Stimulated activated CD4-positive, alpha-beta T cell treated with anti-CD3 and anti-CD28 coated beads, Interleukin-12 subunit alpha, Interleukin-12 subunit beta, amount 100 ng/mL, for 4 hours (primary cell): ENCODE data around the gene ARMH4.
A peak's percentile ranks its signal among the peaks of the same experiment; 100 is the strongest.

ENCODE experiments used
- DNase-seq: peaks from one replicate; pipeline ENCODE4 v3.0.0-alpha.2; 2020

Gene ARMH4

DNA sequence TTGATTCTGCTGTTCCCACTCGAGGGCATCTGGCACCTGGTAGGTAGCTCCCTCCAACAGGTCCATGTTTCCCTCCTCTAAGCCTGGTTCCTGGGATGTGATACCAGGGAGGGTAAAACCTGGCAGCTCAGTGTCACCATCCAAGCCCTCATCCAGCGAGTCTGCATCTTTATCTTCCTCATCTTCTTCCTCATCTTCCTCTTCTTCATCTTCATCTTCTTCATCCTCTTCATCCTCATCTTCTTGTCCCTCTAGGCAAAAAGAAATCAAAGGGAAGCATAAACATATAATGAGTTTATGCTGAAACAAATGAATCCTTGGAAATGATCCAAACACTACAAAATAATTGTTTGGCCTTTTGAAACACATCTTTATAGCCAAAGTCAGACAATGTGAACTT is 55.3 kb downstream of the ARMH4 start:
- DNase-seq, result no peak

DNA sequence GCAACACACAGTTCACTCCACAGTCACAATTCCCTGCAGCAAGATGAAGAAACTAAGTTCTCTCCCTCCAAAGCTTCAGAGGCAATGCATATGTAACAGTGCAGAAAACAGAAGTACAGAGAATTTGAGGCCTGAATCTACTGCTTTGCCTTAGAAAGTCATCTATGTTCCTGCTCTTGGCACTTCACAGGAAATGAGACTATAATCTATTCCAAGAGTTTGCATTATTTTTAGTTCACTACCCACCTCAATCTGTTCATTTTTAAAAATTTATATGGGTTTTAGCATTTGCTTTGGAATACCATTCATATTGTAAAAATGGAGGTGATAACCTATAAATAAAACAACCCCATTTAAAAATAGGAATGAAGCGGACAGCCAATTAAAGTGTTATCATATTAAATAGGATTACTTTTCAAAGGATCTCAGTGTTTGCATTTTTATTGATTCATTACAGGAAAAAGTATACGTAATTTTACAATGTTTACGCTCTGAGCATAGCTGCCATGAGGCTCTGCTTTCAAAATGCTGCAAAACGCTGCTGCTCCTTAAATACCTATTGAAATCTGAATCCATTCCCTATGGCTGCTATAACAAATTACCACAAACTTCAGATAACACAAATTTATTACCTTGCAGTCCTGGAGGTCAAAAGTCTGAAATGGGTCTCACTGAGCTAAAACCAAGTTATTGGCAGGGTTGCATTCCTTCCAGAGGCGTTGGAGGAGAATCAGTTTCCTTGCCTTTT is 60.0 kb downstream of the ARMH4 start:
- DNase-seq, result no peak

DNA sequence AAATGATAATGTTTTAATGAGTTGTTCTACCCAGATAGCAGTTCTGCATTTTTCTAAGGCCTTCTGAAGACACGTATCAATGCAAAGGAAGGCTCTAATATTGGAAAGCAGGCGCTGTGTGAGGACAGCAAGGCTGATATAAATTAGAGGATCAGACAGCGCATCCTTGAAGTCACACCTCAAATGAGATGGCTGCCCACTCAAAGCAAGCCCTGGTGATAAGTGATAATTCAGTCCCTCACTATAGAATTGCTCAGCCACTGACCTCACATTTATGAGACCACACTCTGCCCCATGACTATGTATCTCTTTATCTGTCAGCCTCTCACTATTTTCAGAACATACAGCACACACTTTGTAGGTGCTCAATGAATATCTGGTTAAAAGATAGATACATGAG is 62.4 kb downstream of the ARMH4 start:
- DNase-seq, result no peak

DNA sequence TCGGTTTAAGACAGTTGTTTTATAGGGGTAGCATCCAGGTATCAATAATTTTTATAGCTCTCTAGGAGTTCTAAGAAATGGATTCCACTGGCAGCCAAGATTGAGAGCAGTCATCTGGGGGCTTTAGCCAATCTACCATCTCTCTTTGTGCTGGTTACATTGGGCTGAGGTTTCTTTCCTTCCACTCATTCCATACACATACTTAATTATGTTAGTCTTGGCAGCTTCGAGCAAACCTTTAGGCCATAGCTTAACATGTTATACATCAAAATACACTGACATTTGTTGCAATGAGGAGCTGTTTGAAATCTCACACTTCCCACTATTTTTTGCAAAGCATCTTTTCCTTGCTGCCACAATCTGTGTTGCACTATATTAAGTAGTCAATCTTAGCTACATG is 63.1 kb downstream of the ARMH4 start:
- no peak for DNase-seq

DNA sequence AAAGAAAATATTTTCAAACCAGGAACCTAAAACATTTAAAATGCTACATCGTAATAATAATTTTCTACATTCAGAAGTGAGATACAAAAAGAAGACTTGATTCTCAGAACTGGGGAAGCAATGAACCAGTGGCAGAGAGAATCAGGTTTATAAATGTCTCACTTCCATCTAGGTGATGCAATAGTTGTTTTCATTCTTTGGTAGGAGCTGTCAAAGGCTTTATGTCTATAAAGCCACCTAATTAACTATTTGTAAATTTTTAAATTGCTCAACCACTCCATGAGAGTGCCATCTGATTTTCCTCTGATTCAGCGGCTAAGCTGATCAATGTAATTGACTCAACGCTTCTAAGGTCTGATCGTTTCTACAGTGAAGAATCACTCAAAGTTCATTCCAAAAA is 66.1 kb downstream of the ARMH4 start:
- no peak for DNase-seq

DNA sequence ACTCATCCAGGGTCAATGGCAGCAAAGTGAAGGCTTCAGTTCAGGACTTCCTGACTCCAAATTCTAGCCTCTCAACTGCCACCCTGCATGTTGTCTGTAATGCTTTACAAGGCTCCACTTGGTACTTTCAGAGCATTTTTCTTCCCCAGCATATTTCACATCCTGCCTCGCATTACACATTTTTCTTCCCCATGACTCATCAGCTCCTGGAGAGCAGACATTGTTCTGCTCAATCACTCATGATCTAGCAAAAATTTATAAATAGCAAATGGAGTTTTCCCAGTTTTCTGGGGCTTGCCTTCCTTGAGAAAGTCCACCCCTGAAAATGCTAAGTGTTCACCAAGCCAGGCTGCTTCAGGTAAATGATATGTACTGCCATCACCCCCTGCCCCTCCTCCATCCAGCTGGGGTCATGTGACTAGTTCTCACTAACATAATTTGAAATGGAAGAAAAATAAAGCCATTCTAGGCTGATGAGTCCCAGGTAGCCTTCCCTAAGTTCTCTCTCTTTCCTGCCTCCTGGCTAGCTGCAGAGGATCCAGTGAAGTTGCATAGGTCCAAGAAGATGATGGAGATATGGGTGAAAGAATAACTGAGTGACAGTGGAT is 69.4 kb downstream of the ARMH4 start:
- no peak for DNase-seq

DNA sequence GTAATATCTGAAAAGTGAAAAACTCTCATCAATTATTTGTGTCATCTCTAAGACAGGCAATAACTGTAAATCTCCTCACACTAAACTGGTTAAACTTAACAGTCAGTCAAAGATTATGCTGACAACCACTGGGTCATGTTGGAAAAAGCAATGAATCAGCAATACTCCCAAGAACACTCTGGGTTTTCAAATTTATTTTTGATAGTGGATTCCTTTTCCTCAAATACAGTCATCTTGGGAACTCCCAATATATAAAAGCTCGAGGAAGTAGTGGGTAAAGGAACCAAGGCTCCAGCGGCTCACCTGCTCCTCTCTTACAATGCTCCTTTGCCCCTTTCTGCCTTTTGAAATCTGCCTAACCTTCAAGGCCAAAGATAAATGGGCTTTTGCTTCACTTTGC is 70.0 kb downstream of the ARMH4 start:
- no peak for DNase-seq

DNA sequence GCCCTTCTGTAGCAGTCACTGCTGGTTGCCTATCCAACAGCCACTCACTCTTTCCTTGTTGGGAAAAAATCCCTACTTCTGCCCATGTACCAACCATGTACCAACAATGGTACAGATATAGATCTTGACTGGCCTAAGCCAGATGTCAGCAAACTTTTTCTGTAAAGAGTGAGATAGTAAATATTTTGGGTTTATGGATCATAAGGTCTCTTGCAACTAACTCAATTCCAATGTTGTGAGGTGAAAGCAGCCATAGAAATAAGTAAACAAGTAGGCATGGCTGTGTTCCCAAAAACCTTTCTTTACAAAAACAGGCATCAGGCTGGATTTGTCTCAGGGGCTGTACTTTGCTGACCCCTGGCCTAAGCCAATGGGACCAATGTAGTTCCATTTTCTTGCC is 73.5 kb downstream of the ARMH4 start:
- no peak for DNase-seq

DNA sequence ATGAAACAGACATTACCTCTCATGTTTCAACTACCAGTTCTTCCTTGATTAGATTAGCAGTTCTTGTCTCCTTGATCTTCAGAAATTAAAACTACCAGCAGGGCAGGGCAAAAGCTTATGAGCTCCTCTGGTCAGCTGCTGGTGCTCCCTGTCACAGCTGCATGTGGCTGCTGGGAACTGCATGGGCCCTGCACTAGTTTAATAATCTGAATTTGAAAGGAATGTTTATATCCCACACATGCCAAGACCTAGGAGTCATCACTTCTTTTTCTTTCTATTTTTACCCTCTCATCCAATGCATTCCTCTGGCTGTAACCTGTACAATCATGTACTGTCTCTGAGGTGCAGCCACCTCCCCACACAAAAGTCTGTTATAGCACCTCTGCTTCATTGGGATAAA is 73.9 kb downstream of the ARMH4 start:
- DNase-seq, result no peak

DNA sequence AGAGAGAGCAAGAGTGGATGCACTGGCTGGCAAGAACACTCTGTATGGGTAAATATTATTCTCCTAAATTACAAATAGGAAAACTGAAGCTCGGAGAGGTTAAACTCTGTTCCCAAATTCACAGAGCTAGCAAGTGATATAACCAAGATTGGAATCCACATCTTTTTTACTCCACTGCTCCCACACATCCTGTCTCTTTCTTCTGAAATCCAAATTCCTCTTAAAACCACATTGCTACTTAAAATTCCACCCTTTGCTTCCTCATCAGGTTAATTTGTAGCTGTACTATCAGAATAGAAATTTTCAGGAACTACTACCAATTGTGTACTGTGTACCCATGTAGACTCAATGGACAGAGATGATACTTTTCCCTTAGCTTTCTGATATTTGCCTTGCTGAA is 74.4 kb downstream of the ARMH4 start:
- no peak for DNase-seq

DNA sequence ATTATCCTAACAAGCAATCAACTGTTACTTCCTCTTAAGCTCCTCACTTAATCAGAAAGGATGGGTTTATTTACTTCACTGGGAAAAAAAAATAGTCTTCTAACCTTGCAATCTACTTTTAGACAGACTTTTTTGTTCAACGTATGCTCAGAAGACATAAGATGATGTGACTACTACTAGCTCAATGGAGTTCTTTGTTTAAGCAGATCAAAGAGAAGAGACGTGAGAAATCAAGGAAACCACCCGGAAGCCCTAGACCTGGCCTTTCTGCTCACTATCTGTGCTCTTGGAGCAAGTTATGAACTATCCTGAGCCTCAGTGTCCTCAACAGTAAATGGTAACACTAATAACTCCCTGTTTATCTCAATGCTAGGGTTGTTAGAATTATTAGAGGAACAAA is 78.5 kb downstream of the ARMH4 start:
- DNase-seq, result no peak

DNA sequence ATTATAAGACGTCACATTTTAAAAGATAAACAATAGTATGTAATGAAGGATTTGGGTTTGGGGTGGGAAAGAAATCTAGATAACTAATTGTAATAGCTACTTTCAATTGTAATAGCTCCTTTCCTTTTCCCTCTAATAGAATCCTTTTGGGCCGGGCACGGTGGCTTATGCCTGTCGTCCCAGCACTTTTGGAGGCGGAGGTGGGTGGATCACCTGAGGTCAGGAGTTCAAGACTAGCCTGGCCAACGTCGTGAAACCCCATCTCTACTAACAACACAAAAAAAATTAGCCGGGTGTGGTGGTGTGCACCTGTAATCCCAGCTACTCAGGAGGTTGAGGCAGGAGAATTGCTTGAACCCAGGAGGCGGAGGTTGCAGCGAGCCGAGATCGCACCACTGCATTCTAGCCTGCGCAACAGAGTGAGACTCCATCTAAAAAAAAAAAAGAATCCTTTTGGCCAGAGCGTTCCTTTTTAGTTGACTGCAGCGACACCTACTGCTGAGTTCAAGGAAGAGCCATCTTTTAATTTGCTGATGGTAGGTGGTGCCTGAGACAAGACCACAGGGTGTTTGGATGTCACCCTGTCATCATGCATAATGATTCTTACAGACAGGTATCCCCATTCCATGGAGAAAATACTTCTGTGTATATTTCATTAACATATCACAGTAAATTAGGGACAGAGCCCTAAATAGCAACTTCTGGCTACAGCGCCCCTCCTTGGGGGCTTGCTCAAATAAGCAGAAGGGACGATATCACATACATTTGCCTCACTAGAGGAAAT is 79.5 kb downstream of the ARMH4 start:
- DNase-seq, result peak; percentile 7

DNA sequence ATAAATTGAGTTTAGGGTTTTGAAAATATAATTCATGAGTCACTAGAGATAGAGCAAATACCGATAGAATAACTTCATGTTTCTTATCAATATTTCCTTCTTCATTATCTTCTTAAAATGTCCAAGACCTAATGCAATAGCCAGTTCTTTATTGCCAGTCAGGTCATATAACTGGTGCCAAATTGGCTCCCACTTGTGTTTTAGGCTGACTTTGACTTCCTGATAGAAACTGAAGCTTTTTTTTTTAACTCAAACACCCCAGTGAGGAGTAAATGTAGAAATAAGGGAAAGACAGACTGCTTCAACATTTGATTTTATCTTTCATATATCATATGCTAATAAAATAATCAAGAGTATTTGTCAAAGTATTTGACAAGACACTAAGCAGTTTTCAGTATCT is 80.7 kb downstream of the ARMH4 start:
- no peak for DNase-seq

DNA sequence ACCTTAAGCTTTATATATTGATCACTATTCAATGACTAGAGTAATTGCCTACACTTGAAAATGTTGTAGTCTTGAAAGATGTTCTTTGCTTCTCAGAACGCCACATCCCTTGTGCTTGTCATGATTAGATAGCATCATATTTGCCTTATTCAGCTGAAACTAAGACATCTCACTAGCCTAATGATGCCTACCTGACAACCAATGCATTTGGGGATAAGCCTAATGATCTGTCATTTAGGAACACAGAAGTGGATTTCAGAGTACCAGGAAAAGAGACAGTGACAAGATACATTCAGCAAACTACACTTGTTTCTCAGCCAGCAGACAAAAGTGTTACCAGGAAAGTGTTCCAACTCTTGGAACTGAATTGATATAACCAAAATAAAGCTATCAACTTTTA is 83.7 kb downstream of the ARMH4 start:
- no peak for DNase-seq

DNA sequence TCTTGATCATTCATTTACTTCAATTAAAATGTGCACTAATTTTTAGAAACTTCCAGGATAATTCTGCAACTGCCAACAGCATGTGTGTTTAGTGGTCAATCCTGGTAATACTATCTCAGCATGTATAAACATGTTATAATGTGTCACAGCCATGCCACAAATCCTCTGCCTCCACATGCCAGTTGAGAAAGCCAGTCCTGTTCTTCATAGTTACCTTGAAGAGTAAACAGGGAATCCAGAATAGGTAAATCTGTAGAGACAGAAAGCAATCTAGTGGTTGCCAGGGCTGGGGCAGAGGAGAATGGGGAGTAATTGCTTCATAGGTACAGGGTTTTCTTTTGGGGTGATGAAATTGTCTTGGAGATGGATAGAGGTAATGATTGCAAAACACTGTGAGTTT is 85.9 kb downstream of the ARMH4 start:
- no peak for DNase-seq

DNA sequence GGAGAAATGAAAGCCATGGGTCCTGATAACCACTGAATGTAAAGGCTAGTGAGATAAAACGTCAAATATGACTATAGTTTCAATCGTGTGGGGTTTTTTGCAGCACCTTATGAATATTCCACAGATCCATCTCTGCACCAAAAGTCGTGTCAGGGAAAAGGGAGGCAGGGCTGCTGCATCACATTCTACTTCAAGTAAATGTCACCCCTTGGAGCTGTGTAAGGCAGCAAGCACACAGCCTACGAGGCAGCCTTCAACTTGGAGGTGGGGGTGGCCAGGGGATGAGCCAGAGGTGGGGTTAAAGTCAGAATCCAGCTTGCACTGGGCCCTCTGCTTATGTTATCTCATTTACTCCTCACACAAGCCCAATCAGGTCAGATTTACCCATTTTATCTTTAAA is 90.4 kb downstream of the ARMH4 start:
- DNase-seq, result no peak

DNA sequence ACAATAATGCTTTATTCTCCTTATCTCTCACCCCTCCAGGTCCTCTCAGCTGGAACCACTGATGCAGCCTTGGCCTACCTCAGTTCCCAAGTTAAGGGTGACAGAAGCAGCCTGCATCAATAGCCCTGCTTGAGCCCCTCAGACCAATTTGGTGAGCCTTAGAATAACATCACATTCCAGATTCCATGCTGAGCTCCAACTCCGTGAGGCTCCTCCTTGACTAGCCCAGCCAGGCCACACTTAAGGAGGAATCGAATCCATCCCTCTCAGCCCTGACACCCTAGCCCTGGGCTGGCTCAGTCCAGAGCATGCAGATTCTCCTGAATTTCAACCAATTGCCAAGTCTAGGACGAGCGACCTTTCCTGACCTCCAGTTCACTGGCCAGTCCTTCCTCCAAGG is 91.1 kb downstream of the ARMH4 start:
- DNase-seq, result no peak

DNA sequence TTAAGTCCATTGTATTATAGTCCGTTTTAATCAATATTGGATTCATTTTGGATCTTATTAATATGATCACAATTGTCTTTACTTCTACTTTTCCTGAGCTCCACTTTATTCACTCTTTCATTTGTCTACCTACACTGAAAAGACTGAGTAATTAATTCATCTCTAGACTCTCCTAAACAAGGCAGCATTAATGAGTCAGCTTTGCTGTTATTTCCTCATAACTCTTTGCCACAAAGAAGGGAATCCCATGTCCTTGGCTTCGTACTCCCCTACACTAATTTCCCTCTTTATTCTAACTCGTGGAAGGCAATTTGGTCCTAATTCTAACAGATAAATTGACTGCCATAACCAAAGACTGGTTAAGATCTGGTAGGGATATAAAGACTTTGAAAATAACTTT is 91.9 kb downstream of the ARMH4 start:
- DNase-seq, result no peak

DNA sequence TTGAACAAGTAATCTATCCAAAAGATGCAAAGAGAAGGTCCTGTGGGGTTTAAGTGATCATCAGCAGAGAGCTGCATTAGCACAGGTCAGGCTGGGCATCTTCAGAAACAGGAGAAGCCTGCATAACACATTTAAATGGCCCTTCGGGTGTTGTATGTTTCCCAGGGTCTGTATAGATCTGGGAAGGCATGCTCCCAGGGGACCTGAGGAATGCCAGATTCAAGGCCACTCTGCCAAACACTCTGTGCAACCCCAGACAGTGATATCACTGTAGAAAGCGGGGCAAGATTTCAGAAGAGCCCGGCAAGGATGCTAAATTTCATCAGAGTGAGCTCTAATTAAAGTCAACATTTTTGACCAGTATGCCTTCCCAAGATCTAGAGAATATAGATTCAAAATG is 92.9 kb downstream of the ARMH4 start:
- DNase-seq, result no peak

DNA sequence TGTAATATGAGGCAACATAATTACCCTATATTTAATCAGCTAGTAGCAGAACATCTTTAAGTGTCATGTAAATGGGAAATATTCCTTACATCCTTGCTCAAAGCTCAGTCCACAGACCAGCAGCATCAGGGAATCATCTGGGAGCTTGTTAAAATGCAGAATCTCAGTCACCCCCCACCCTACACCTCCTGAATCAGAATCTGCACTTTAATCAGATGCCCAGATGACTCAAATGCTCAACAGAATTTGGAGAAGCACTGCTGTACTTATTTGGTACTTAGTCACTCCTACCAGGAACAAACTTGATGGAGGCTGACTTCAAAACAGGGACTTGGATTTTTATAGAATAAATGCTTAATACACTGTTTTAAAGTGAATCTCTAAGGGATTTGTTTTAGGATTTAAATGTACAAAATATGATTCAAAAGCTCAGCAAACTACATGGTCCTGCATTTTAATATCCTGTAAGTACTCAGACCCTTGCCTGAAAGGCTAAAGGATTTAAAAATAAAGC is 96.5 kb downstream of the ARMH4 start:
- DNase-seq, result no peak

DNA sequence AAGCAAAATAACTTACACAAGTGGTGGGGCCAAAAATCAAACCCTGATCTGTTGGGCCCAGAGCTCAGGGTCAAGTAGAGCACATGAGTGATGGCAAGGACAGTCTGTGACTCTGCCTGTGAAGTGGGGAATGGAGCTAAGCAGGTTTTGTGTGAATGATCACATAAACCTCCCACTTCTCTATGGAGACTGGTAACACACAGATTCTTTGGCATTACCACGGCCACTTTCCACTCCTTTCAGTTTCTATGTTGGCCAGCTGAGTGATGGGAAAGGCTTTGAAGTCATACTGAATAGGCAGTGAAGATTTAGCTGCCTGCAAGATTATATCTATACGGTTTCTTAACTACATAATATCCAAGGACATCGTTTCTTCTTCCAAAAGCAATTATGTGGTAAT is 97.9 kb downstream of the ARMH4 start:
- DNase-seq, result no peak

DNA sequence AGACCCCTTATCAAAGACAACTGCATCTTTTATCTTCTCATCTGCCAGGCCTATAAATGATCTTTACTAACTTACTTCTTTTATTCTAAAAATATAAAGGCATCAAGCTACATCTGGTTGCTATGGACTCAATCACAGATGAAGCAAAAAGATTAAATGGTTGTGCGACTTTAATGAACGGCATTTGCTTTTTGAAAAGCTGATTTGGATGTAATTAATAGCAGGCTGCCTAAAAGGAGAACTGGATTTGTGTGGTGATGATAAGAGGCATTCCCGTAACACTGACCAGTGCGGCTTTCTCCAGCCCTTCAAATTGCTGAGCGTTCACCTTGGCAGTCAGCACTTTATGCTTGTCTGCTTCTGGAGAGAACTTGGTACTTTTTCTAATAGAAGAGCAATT is 103.8 kb downstream of the ARMH4 start:
- no peak for DNase-seq

DNA sequence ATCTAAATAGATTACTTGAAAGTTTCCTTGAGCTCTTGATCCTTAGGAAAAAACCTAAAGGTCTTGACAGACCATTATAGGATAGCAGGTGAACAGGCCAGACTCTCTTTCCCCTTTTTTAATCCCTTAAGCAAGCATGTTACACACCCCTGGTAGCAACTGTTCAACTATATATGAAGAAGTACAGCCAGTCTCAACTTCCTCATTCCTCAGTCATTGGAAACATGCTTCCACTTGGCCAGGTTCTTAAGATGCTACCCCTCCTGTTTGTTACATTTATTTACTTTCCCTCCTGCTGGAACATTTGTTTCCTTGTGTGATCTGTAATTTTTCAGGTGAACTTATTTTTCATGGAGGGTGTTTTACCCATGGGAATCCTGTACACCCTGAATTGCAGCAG is 124.1 kb downstream of the ARMH4 start:
- no peak for DNase-seq

DNA sequence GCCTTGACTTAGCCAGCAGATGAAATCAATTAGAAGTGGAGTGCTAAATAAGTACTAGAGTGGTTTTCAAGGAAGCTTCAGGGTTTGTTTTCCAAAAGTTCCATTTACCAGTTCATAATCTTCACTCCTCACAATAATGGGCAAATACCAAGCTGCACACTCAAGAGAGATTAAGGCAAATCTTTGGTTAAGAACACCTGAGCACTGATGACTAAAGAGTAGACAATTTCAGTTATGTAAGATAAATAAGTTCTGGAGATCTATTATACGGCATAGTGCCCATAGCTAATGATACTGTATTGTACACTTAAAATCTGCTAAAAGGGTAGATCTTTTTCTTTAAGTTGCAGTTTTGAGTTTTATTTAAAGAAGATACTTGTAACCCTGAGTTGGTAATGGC is 125.0 kb downstream of the ARMH4 start:
- no peak for DNase-seq
